ENCODE data around the gene POLR3H.
"Not testable (repeated sequence)": the region's sequence is repeated elsewhere in the genome, so short reads cannot be mapped to it uniquely, and the experiment has no call there.

Gene POLR3H

GRCh38 chr22:41543854-41544670 lies at the start of gene POLR3H:
Gene POLR3H (minus strand): TSS chr22:41544470. CDS start chr22:41544101, 369 bp downstream.
- Histone ChIP-seq H3K27me3 (ENCODE audit: insufficient read depth, low read depth, severe bottlenecking) (no peaks in the 10 kb centered on the region), H3K36me3 (peaks cover 17% of the 10 kb centered on the region), H3K9me3 (ENCODE audit: severe bottlenecking) (no peaks in the 10 kb centered on the region), H3K4me3 (ENCODE audit: low read depth, low read length) (peak within 1 kb of the TSS; percentile 73), H3K27ac (peak within 1 kb of the TSS; percentile 86)
- DNase-seq = peak; percentile 99
- TF ChIP-seq CTCF (IDR thresholded peaks at IDR 0.05; ENCODE audit: low read depth, low read length) = peak; percentile 80

GRCh38 chr22:41593336-41593960 lies 49.2 kb upstream of the POLR3H start:
- not testable (repeated sequence) for H3K27me3 ChIP-seq (ENCODE audit: insufficient read depth, low read depth, severe bottlenecking); H3K36me3 ChIP-seq; H3K9me3 ChIP-seq (ENCODE audit: severe bottlenecking); DNase-seq; H3K4me3 ChIP-seq (ENCODE audit: low read depth, low read length); H3K27ac ChIP-seq

- Histone ChIP-seq H3K27ac (peak within 1 kb of the TSS; percentile 85), H3K27me3 (ENCODE audit: insufficient read depth, low read depth, severe bottlenecking) (no peaks in the 10 kb centered on the region), H3K36me3 (peaks cover 8% of the 10 kb centered on the region), H3K4me3 (ENCODE audit: low read depth, low read length) (peak within 1 kb of the TSS; percentile 91), H3K9me3 (ENCODE audit: severe bottlenecking) (no peaks in the 10 kb centered on the region)
- peak; percentile 100 for DNase-seq
- TF ChIP-seq CTCF (IDR thresholded peaks at IDR 0.05; ENCODE audit: low read depth, low read length) = no peak
These were observed 45.3 kb upstream of the POLR3H start, which contains the start of gene PMM1 for GRCh38 chr22:41589391-41590241. Gene PMM1 (minus strand): TSS chr22:41589840. CDS start chr22:41589805, 35 bp downstream.

GRCh38 chr22:41587347-41587723 lies 43.1 kb upstream of the POLR3H start:
- TF ChIP-seq CTCF (IDR thresholded peaks at IDR 0.05; ENCODE audit: low read depth, low read length) = no peak
- H3K27ac ChIP-seq = no peak overlapping the region
- no peaks in the 10 kb centered on the region for H3K9me3 ChIP-seq (ENCODE audit: severe bottlenecking)
- H3K36me3 ChIP-seq = peaks cover 9% of the 10 kb centered on the region
- H3K27me3 ChIP-seq (ENCODE audit: insufficient read depth, low read depth, severe bottlenecking) = no peaks in the 10 kb centered on the region
- no peak overlapping the region for H3K4me3 ChIP-seq (ENCODE audit: low read depth, low read length)
- no peak for DNase-seq

GRCh38 chr22:41585898-41586297 lies 41.6 kb upstream of the POLR3H start:
- Histone ChIP-seq H3K27me3 (ENCODE audit: insufficient read depth, low read depth, severe bottlenecking) (no peaks in the 10 kb centered on the region), H3K9me3 (ENCODE audit: severe bottlenecking) (no peaks in the 10 kb centered on the region), H3K27ac (no peak overlapping the region), H3K4me3 (ENCODE audit: low read depth, low read length) (no peak overlapping the region), H3K36me3 (peaks cover 5% of the 10 kb centered on the region)
- no peak for DNase-seq
- TF ChIP-seq CTCF (IDR thresholded peaks at IDR 0.05; ENCODE audit: low read depth, low read length) = no peak

- H3K27me3 ChIP-seq (ENCODE audit: insufficient read depth, low read depth, severe bottlenecking) = no peaks in the 10 kb centered on the region
- no peak for DNase-seq
- H3K9me3 ChIP-seq (ENCODE audit: severe bottlenecking) = no peaks in the 10 kb centered on the region
- H3K27ac ChIP-seq = no peak overlapping the region
- no peak for TF ChIP-seq CTCF (IDR thresholded peaks at IDR 0.05; ENCODE audit: low read depth, low read length)
- peaks cover 9% of the 10 kb centered on the region for H3K36me3 ChIP-seq
- H3K4me3 ChIP-seq (ENCODE audit: low read depth, low read length) = no peak overlapping the region
These were observed 40.6 kb upstream of the POLR3H start for GRCh38 chr22:41584881-41585280.

All from WERI-Rb-1 (cell line).